ENCODE measurements around the gene OR5H6. TPM values are rescaled to one million over a fixed set of nuclear protein-coding genes. Genes with fewer than 3 reads are reported as not detected.
A peak's percentile ranks its signal among the peaks of the same experiment; 100 is the strongest.
"Not testable (repeated sequence)": the region's sequence is repeated elsewhere in the genome, so short reads cannot be mapped to it uniquely, and the experiment has no call there.

The OR5H6 gene
- not detected for total RNA-seq
- 0 reads per million in 2 donors for total RNA-seq

- ATAC-seq (no peak), DNase-seq (no peak)
- Mint-ChIP-seq H3K27me3 (peaks cover 9% of the 10 kb centered on the region), H3K36me3 (ENCODE audit: low read depth) (no peaks in the 10 kb centered on the region), H3K4me3 (no peak within 1 kb of the TSS), H3K4me1 (no peaks in the 10 kb centered on the region), H3K27ac (no peak within 1 kb of the TSS)
- H3K9me3 ChIP-seq (ENCODE audit: control insufficient read depth, low read length, poor library complexity, severe bottlenecking), result no peaks in the 10 kb centered on the region
Measured at GRCh38 chr3:98263944-98264343, at the start of gene OR5H6. Gene OR5H6 (plus strand): TSS chr3:98264244. CDS start chr3:98264333, 89 bp downstream.

- H3K36me3 Mint-ChIP-seq (ENCODE audit: low read depth), result peaks cover 2% of the 10 kb centered on the region
- peak overlapping the region; percentile 43 for H3K4me3 Mint-ChIP-seq
- H3K27ac Mint-ChIP-seq, result no peak overlapping the region
- peaks cover 6% of the 10 kb centered on the region for H3K4me1 Mint-ChIP-seq
- H3K9me3 ChIP-seq (ENCODE audit: control insufficient read depth, low read length, poor library complexity, severe bottlenecking), result no peaks in the 10 kb centered on the region
- ATAC-seq (no peak), DNase-seq (no peak)
- H3K27me3 Mint-ChIP-seq, result peaks cover 25% of the 10 kb centered on the region
Measured at GRCh38 chr3:98215051-98215450, 49.0 kb upstream of the OR5H6 start.

- DNase-seq, result no peak
- no peak for ATAC-seq
- no peaks in the 10 kb centered on the region for H3K36me3 Mint-ChIP-seq (ENCODE audit: low read depth)
- H3K27ac Mint-ChIP-seq, result no peak overlapping the region
- no peaks in the 10 kb centered on the region for H3K9me3 ChIP-seq (ENCODE audit: control insufficient read depth, low read length, poor library complexity, severe bottlenecking)
- no peak overlapping the region for H3K4me3 Mint-ChIP-seq
- H3K27me3 Mint-ChIP-seq, result peaks cover 8% of the 10 kb centered on the region
- H3K4me1 Mint-ChIP-seq, result no peaks in the 10 kb centered on the region
Measured at GRCh38 chr3:98223907-98224672, 40.0 kb upstream of the OR5H6 start.

- Mint-ChIP-seq H3K4me1 (no peaks in the 10 kb centered on the region), H3K27ac (no peak overlapping the region), H3K27me3 (peaks cover 20% of the 10 kb centered on the region), H3K36me3 (ENCODE audit: low read depth) (no peaks in the 10 kb centered on the region), H3K4me3 (no peak overlapping the region)
- no peak for ATAC-seq
- no peak for DNase-seq
- no peaks in the 10 kb centered on the region for H3K9me3 ChIP-seq (ENCODE audit: control insufficient read depth, low read length, poor library complexity, severe bottlenecking)
Measured at GRCh38 chr3:98232489-98232888, 31.6 kb upstream of the OR5H6 start.

- Mint-ChIP-seq H3K27ac (no peak overlapping the region), H3K4me3 (no peak overlapping the region), H3K36me3 (ENCODE audit: low read depth) (no peaks in the 10 kb centered on the region), H3K27me3 (peaks cover 16% of the 10 kb centered on the region), H3K4me1 (no peaks in the 10 kb centered on the region)
- H3K9me3 ChIP-seq (ENCODE audit: control insufficient read depth, low read length, poor library complexity, severe bottlenecking), result no peaks in the 10 kb centered on the region
- DNase-seq (no peak), ATAC-seq (no peak)
Measured at GRCh38 chr3:98233468-98233867, 30.6 kb upstream of the OR5H6 start.

GRCh38 chr3:98240131-98240530, 23.9 kb upstream of the OR5H6 start:
- ATAC-seq (no peak), DNase-seq (no peak)
- Mint-ChIP-seq H3K4me1 (no peaks in the 10 kb centered on the region), H3K4me3 (no peak overlapping the region), H3K36me3 (ENCODE audit: low read depth) (peaks cover 1% of the 10 kb centered on the region), H3K27me3 (peaks cover 14% of the 10 kb centered on the region), H3K27ac (no peak overlapping the region)
- no peaks in the 10 kb centered on the region for H3K9me3 ChIP-seq (ENCODE audit: control insufficient read depth, low read length, poor library complexity, severe bottlenecking)

GRCh38 chr3:98242155-98242554, 21.9 kb upstream of the OR5H6 start:
- Mint-ChIP-seq H3K27ac (no peak overlapping the region), H3K36me3 (ENCODE audit: low read depth) (peaks cover 3% of the 10 kb centered on the region), H3K4me3 (no peak overlapping the region), H3K27me3 (peaks cover 14% of the 10 kb centered on the region), H3K4me1 (no peaks in the 10 kb centered on the region)
- DNase-seq (no peak), ATAC-seq (no peak)
- no peaks in the 10 kb centered on the region for H3K9me3 ChIP-seq (ENCODE audit: control insufficient read depth, low read length, poor library complexity, severe bottlenecking)

- no peak for DNase-seq
- peaks cover 13% of the 10 kb centered on the region for H3K27me3 Mint-ChIP-seq
- H3K36me3 Mint-ChIP-seq (ENCODE audit: low read depth), result peaks cover 3% of the 10 kb centered on the region
- no peaks in the 10 kb centered on the region for H3K4me1 Mint-ChIP-seq
- H3K9me3 ChIP-seq (ENCODE audit: control insufficient read depth, low read length, poor library complexity, severe bottlenecking), result no peaks in the 10 kb centered on the region
- no peak for ATAC-seq
- H3K27ac Mint-ChIP-seq, result no peak overlapping the region
- no peak overlapping the region for H3K4me3 Mint-ChIP-seq
Measured at GRCh38 chr3:98243843-98244242, 20.2 kb upstream of the OR5H6 start.

- no peak for ATAC-seq
- no peaks in the 10 kb centered on the region for H3K4me1 Mint-ChIP-seq
- no peaks in the 10 kb centered on the region for H3K9me3 ChIP-seq (ENCODE audit: control insufficient read depth, low read length, poor library complexity, severe bottlenecking)
- no peak for DNase-seq
- no peaks in the 10 kb centered on the region for H3K27me3 Mint-ChIP-seq
- H3K36me3 Mint-ChIP-seq (ENCODE audit: low read depth), result peaks cover 3% of the 10 kb centered on the region
- no peak overlapping the region for H3K27ac Mint-ChIP-seq
- no peak overlapping the region for H3K4me3 Mint-ChIP-seq
Measured at GRCh38 chr3:98246142-98246541, 17.9 kb upstream of the OR5H6 start.

GRCh38 chr3:98256026-98256425, 8.0 kb upstream of the OR5H6 start:
- H3K4me3 Mint-ChIP-seq; H3K4me1 Mint-ChIP-seq; H3K27ac Mint-ChIP-seq; H3K27me3 Mint-ChIP-seq; ATAC-seq; H3K36me3 Mint-ChIP-seq (ENCODE audit: low read depth); DNase-seq; H3K9me3 ChIP-seq (ENCODE audit: control insufficient read depth, low read length, poor library complexity, severe bottlenecking): not testable (repeated sequence)

GRCh38 chr3:98259707-98260106, 4.3 kb upstream of the OR5H6 start:
- no peaks in the 10 kb centered on the region for H3K9me3 ChIP-seq (ENCODE audit: control insufficient read depth, low read length, poor library complexity, severe bottlenecking)
- H3K27me3 Mint-ChIP-seq, result peaks cover 9% of the 10 kb centered on the region
- H3K27ac Mint-ChIP-seq, result no peak overlapping the region
- no peaks in the 10 kb centered on the region for H3K4me1 Mint-ChIP-seq
- no peak overlapping the region for H3K4me3 Mint-ChIP-seq
- H3K36me3 Mint-ChIP-seq (ENCODE audit: low read depth), result no peaks in the 10 kb centered on the region
- DNase-seq, result no peak
- no peak for ATAC-seq

GRCh38 chr3:98262046-98262445, 2.0 kb upstream of the OR5H6 start:
- H3K36me3 Mint-ChIP-seq (ENCODE audit: low read depth), result no peaks in the 10 kb centered on the region
- H3K4me1 Mint-ChIP-seq, result no peaks in the 10 kb centered on the region
- H3K27ac Mint-ChIP-seq, result no peak overlapping the region
- no peaks in the 10 kb centered on the region for H3K9me3 ChIP-seq (ENCODE audit: control insufficient read depth, low read length, poor library complexity, severe bottlenecking)
- no peak overlapping the region for H3K4me3 Mint-ChIP-seq
- ATAC-seq (no peak), DNase-seq (no peak)
- H3K27me3 Mint-ChIP-seq, result peaks cover 9% of the 10 kb centered on the region

GRCh38 chr3:98269846-98270245, 5.8 kb downstream of the OR5H6 start:
- no peaks in the 10 kb centered on the region for H3K9me3 ChIP-seq (ENCODE audit: control insufficient read depth, low read length, poor library complexity, severe bottlenecking)
- H3K36me3 Mint-ChIP-seq (ENCODE audit: low read depth), result no peaks in the 10 kb centered on the region
- no peaks in the 10 kb centered on the region for H3K4me1 Mint-ChIP-seq
- no peak for DNase-seq
- H3K27me3 Mint-ChIP-seq, result peaks cover 7% of the 10 kb centered on the region
- no peak overlapping the region for H3K4me3 Mint-ChIP-seq
- no peak for ATAC-seq
- no peak overlapping the region for H3K27ac Mint-ChIP-seq

- no peak overlapping the region for H3K4me3 Mint-ChIP-seq
- DNase-seq, result no peak
- no peaks in the 10 kb centered on the region for H3K36me3 Mint-ChIP-seq (ENCODE audit: low read depth)
- peaks cover 7% of the 10 kb centered on the region for H3K27me3 Mint-ChIP-seq
- peaks cover 2% of the 10 kb centered on the region for H3K4me1 Mint-ChIP-seq
- ATAC-seq, result no peak
- H3K9me3 ChIP-seq (ENCODE audit: control insufficient read depth, low read length, poor library complexity, severe bottlenecking), result no peaks in the 10 kb centered on the region
- no peak overlapping the region for H3K27ac Mint-ChIP-seq
Measured at GRCh38 chr3:98272126-98272525, 8.1 kb downstream of the OR5H6 start.

Data from T-helper 17 cell (primary cell).